ENCODE measurements around the gene GLI1. TPM values are rescaled to one million over a fixed set of nuclear protein-coding genes. Genes with fewer than 3 reads are reported as not detected.

GLI1 gene
- total RNA-seq, 1 experiment from 2014 or later, result 25.8 TPM

DNA sequence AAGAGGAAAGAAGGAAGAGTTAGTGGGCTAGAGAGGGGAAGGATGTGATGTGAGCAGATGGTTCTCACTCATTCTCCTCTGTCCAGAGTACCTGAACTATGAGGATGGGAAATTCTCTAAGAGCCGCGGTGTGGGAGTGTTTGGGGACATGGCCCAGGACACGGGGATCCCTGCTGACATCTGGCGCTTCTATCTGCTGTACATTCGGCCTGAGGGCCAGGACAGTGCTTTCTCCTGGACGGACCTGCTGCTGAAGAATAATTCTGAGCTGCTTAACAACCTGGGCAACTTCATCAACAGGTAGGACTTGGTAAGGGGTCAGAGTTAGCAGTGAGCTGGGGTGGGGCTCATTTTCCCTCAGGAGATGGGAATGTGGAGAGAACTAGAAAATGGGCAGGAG, 53.1 kb downstream of the GLI1 start:
- no peak overlapping the region for H2AK5ac ChIP-seq (ENCODE audit: insufficient read length, low read length)
- Mint-ChIP-seq H3K27me3 (ENCODE audit: low read depth) (0 out of 2 replicates have a peak, but pooled peaks cover 2% of the 10 kb centered on the region), H3K27ac (no peak overlapping the region), H3K9me3 (peaks cover 0 to 2% of the 10 kb centered on the region in 2 experiments; a peak in 1 of 5 replicates), H3K36me3 (ENCODE audit: insufficient read depth in 1 of 3, low read depth in 3 of 3) (peaks cover 74 to 94% (median 82%) of the 10 kb centered on the region in 3 experiments; a peak in 6 of 7 replicates), H3K4me3 (no peak overlapping the region), H3K4me1 (peaks cover 2% of the 10 kb centered on the region in 2 experiments; a peak in 3 of 4 replicates)
- no peak overlapping the region for H2BK5ac ChIP-seq (ENCODE audit: insufficient read length, low read length)
- no peak overlapping the region for H2BK120ac ChIP-seq (ENCODE audit: low read depth, low read length, poor library complexity, severe bottlenecking)
- H4K5ac ChIP-seq (ENCODE audit: insufficient read length, low read depth, low read length), result no peak overlapping the region
- no peaks in the 10 kb centered on the region for H3K79me1 ChIP-seq (ENCODE audit: insufficient read depth, low read depth, low read length, poor library complexity, severe bottlenecking)
- no peak overlapping the region for H3K4ac ChIP-seq (ENCODE audit: low read depth, low read length)
- no peak overlapping the region for H3K27ac ChIP-seq (ENCODE audit: insufficient read length, low read depth, low read length)
- no peaks in the 10 kb centered on the region for H4K20me1 ChIP-seq (ENCODE audit: control insufficient read depth, insufficient read depth, insufficient read length)
- H3K9ac ChIP-seq (ENCODE audit: extremely low read depth, insufficient read length, low read length), result no peak overlapping the region
- no peak overlapping the region for H4K8ac ChIP-seq (replicated peaks; ENCODE audit: insufficient read length, low read depth, low read length)
- H3K18ac ChIP-seq (ENCODE audit: insufficient read length, low read depth, low read length), result no peak overlapping the region
- no peak for DNase-seq
- H4K91ac ChIP-seq (ENCODE audit: insufficient read length, low read depth, low read length), result no peak overlapping the region
- no peak overlapping the region for H3K4me2 ChIP-seq (ENCODE audit: insufficient read depth, insufficient read length, low read length)
- H3K4me1 ChIP-seq (ENCODE audit: insufficient read depth, low read length), result no peaks in the 10 kb centered on the region
- H3K27me3 ChIP-seq (ENCODE audit: insufficient read depth, low read length), result no peaks in the 10 kb centered on the region
- no peak overlapping the region for H2BK20ac ChIP-seq (ENCODE audit: low read depth, low read length, poor library complexity, severe bottlenecking)
- 0 out of 2 replicates have a peak, but pooled peaks cover 1% of the 10 kb centered on the region for H3K79me2 ChIP-seq (ENCODE audit: insufficient read depth, low read length)
- H3K23ac ChIP-seq (ENCODE audit: insufficient read length, low read depth, low read length), result no peak overlapping the region
- no CpG with 5 or more reads among the region's 6 CpGs for WGBS (ENCODE audit: extremely low coverage, insufficient read length, low lambda C conversion rate)
- no peaks in the 10 kb centered on the region for H3K23me2 ChIP-seq (ENCODE audit: insufficient read length, low read depth, low read length, poor library complexity, severe bottlenecking)
- H2BK12ac ChIP-seq (ENCODE audit: insufficient read length, low read depth, low read length), result no peak overlapping the region
- no peak overlapping the region for H2BK15ac ChIP-seq (ENCODE audit: low read depth, low read length)
- no peak overlapping the region for H3T11ph ChIP-seq (ENCODE audit: low read length)
- no peak overlapping the region for H3K56ac ChIP-seq (ENCODE audit: insufficient read length, low read depth, low read length)
- no peak overlapping the region for H3K14ac ChIP-seq (ENCODE audit: insufficient read depth, low read length)
- no peaks in the 10 kb centered on the region for H3K9me3 ChIP-seq (ENCODE audit: control insufficient read depth, low read depth, low read length)
- no peak overlapping the region for H2AFZ ChIP-seq (ENCODE audit: low read length)
- TF ChIP-seq, protein P1, sequence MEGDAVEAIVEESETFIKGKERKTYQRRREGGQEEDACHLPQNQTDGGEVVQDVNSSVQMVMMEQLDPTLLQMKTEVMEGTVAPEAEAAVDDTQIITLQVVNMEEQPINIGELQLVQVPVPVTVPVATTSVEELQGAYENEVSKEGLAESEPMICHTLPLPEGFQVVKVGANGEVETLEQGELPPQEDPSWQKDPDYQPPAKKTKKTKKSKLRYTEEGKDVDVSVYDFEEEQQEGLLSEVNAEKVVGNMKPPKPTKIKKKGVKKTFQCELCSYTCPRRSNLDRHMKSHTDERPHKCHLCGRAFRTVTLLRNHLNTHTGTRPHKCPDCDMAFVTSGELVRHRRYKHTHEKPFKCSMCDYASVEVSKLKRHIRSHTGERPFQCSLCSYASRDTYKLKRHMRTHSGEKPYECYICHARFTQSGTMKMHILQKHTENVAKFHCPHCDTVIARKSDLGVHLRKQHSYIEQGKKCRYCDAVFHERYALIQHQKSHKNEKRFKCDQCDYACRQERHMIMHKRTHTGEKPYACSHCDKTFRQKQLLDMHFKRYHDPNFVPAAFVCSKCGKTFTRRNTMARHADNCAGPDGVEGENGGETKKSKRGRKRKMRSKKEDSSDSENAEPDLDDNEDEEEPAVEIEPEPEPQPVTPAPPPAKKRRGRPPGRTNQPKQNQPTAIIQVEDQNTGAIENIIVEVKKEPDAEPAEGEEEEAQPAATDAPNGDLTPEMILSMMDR (conservative IDR thresholded peaks at IDR 0.05), result no peak

All from H9 (cell line).